Astrocyte (in vitro differentiated cells and primary cell): Measurements from ENCODE around the gene QRFP. TPM values are rescaled to one million over a fixed set of nuclear protein-coding genes. Genes with fewer than 3 reads are reported as not detected.

ENCODE experiments used
- DNase-seq: peaks from one replicate; pipeline ENCODE4 v3.0.0-alpha.2; 2010; ENCODE audit warnings: low read depth
- FAIRE-seq: peaks from 2 replicates; lab custom pipeline; 2011; peaks lifted over from hg19 to GRCh38; lab: Jason Lieb, UNC
- H2AFZ ChIP-seq: 2 replicates; pipeline ENCODE4 v1.6.0; 2012; ENCODE audit warnings: low read depth, low read length, inconsistent platforms
- H3K27ac ChIP-seq: 2 replicates; pipeline ENCODE4 v1.5.1; 2011; ENCODE audit warnings: low read depth, low read length, inconsistent platforms
- H3K27me3 ChIP-seq: 2 replicates; pipeline ENCODE4 v1.6.0; 2011; ENCODE audit warnings: low read length, inconsistent platforms; ENCODE audit not compliant: insufficient read depth
- H3K36me3 ChIP-seq: 2 replicates; pipeline ENCODE4 v1.5.1; 2011; ENCODE audit warnings: low read length, inconsistent platforms; ENCODE audit not compliant: insufficient read depth
- H3K4me1 ChIP-seq: 2 replicates; pipeline ENCODE4 v1.5.1; 2011; ENCODE audit warnings: low read length, inconsistent platforms; ENCODE audit not compliant: insufficient read depth
- H3K4me2 ChIP-seq: 2 replicates; pipeline ENCODE4 v1.6.0; 2012; ENCODE audit warnings: low read length, inconsistent platforms
- H3K4me3 ChIP-seq: 2 replicates; pipeline ENCODE4 v1.5.1; 2011; ENCODE audit warnings: low read depth, mild to moderate bottlenecking, low read length, inconsistent platforms; ENCODE audit not compliant: insufficient read depth
- H3K79me2 ChIP-seq: 2 replicates; pipeline ENCODE4 v1.6.0; 2012; ENCODE audit warnings: mild to moderate bottlenecking, low read length, inconsistent platforms; ENCODE audit not compliant: insufficient read depth
- H3K9ac ChIP-seq: 2 replicates; pipeline ENCODE4 v1.6.0; 2012; ENCODE audit warnings: mild to moderate bottlenecking, low read length, inconsistent platforms
- H3K9me3 ChIP-seq: 2 replicates; pipeline ENCODE4 v1.5.1; 2012; ENCODE audit warnings: low read depth, mild to moderate bottlenecking, low read length, inconsistent platforms; ENCODE audit not compliant: insufficient read depth
- H4K20me1 ChIP-seq: 2 replicates; pipeline ENCODE4 v1.6.0; 2012; ENCODE audit warnings: low read length, inconsistent platforms; ENCODE audit not compliant: insufficient read depth
- H3K27ac Mint-ChIP-seq: one replicate; pipeline ENCODE4 v1.8.0; 2021; ENCODE audit warnings: mild to moderate bottlenecking, mixed read lengths; ENCODE audit not compliant: unreplicated experiment
- H3K27me3 Mint-ChIP-seq: one replicate; pipeline ENCODE4 v1.8.0; 2021; ENCODE audit warnings: low read depth, mixed read lengths; ENCODE audit not compliant: unreplicated experiment
- H3K36me3 Mint-ChIP-seq: one replicate; pipeline ENCODE4 v1.8.0; 2021; ENCODE audit warnings: low read depth, mixed read lengths; ENCODE audit not compliant: unreplicated experiment
- H3K4me1 Mint-ChIP-seq: one replicate; pipeline ENCODE4 v1.8.0; 2021; ENCODE audit warnings: low read depth, mixed read lengths; ENCODE audit not compliant: unreplicated experiment
- H3K4me3 Mint-ChIP-seq: one replicate; pipeline ENCODE4 v1.8.0; 2021; ENCODE audit warnings: mild to moderate bottlenecking, moderate library complexity, mixed read lengths; ENCODE audit not compliant: unreplicated experiment
- H3K9me3 Mint-ChIP-seq: one replicate; pipeline ENCODE4 v1.8.0; 2021; ENCODE audit warnings: mild to moderate bottlenecking, mixed read lengths; ENCODE audit not compliant: unreplicated experiment
- EZH2 ChIP-seq: IDR thresholded peaks from 2 replicates; pipeline ENCODE4 v1.6.1; 2012; ENCODE audit warnings: mild to moderate bottlenecking, low read length, inconsistent platforms; ENCODE audit not compliant: insufficient read depth
- total RNA-seq: library from RNA; stranded (reverse); gene quantifications from 2 replicates; pipeline ENCODE4 v1.2.1, GENCODE V29; 2021
- TF ChIP-seq, protein P1 (sequence below): IDR thresholded peaks from 2 replicates; pipeline ENCODE4 v1.5.1; 2011; ENCODE audit warnings: low read depth, mild to moderate bottlenecking, inconsistent platforms, low read length, moderate library complexity; ENCODE audit not compliant: insufficient read depth

The QRFP gene
- total RNA-seq, 1 donor from 2014 or later, result not detected

DNA sequence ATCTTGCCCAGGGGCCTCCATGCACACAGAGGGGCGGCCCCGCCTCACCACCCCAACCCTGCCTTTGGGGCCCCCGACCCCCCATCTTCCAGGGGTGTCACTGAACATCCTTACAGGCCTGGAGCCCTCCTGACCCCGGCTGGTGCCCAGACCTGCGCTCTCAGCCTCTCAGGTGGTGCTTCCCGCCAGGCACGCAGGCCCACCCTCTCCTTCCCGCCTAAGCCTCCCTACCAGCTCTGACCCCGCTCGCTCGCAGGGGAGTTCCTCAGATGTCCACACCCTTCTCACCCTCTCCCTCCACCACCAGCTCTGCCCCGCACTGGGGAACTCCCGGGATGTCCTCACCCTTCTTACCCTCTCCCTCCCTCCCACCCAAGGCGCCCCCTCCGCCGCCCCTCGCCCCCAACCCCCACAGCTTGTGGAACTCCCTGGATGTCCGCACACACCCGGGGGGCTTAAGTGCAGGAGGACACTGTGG is 12.3 kb upstream of the QRFP start:
- peaks cover 32% of the 10 kb centered on the region for H3K27me3 Mint-ChIP-seq
- H3K27ac Mint-ChIP-seq, result no peak overlapping the region
- H3K9me3 Mint-ChIP-seq, result no peaks in the 10 kb centered on the region
- FAIRE-seq (no peak), DNase-seq (no peak)
- no peak overlapping the region for H3K4me2 ChIP-seq
- H2AFZ ChIP-seq, result no peak overlapping the region
- no peak overlapping the region for H3K4me3 Mint-ChIP-seq
- H3K36me3 ChIP-seq, result no peaks in the 10 kb centered on the region
- H3K4me3 ChIP-seq, result no peak overlapping the region
- peaks cover 2% of the 10 kb centered on the region for H3K27me3 ChIP-seq
- H3K36me3 Mint-ChIP-seq, result no peaks in the 10 kb centered on the region
- no peak overlapping the region for H3K9ac ChIP-seq
- H3K79me2 ChIP-seq, result no peaks in the 10 kb centered on the region
- no peaks in the 10 kb centered on the region for H4K20me1 ChIP-seq
- H3K27ac ChIP-seq, result no peak overlapping the region
- H3K4me1 Mint-ChIP-seq, result no peaks in the 10 kb centered on the region
- peaks cover 14% of the 10 kb centered on the region for H3K4me1 ChIP-seq
- TF ChIP-seq, protein P1, sequence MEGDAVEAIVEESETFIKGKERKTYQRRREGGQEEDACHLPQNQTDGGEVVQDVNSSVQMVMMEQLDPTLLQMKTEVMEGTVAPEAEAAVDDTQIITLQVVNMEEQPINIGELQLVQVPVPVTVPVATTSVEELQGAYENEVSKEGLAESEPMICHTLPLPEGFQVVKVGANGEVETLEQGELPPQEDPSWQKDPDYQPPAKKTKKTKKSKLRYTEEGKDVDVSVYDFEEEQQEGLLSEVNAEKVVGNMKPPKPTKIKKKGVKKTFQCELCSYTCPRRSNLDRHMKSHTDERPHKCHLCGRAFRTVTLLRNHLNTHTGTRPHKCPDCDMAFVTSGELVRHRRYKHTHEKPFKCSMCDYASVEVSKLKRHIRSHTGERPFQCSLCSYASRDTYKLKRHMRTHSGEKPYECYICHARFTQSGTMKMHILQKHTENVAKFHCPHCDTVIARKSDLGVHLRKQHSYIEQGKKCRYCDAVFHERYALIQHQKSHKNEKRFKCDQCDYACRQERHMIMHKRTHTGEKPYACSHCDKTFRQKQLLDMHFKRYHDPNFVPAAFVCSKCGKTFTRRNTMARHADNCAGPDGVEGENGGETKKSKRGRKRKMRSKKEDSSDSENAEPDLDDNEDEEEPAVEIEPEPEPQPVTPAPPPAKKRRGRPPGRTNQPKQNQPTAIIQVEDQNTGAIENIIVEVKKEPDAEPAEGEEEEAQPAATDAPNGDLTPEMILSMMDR, result no peak
- no peak for TF ChIP-seq EZH2
- no peaks in the 10 kb centered on the region for H3K9me3 ChIP-seq

DNA sequence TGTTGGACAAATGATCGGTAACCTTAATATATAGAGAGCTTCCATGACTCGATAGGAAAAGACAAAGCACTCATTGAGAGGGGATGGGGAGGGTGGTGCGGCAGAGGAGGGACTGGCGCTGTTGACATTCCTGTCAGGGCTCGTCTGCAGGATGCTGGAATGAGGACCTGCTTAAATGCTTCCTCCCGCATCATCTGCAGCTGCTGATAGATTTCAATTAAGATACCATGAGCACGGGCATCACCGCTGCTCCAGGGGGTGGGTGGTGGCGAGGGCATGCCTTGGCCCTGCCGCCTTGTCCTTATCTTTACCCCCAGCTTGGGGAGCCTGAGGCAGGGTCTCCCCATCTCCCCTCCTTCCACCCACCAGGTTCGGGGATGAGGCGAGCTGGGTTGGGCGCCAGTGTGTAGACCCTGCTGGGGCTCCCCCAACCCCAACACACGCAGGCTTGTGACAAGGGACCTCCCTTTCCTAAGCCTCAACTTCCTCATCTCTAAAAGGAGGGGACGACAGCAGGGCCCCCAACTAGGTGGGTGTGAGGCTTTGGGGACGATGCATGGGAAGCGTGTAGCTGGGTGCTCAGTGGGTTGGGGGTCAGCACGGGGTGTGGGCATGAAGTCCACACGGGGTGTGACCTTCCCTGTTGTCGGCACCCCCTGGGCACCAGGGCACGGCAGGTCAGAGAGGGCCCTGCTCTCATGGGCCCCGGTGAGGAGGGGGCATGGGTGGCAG is 11.7 kb upstream of the QRFP start:
- peaks cover 34% of the 10 kb centered on the region for H3K27me3 Mint-ChIP-seq

More for the DNA sequence above, 11.7 kb upstream of the QRFP start:
- H3K4me1 ChIP-seq, result peaks cover 8% of the 10 kb centered on the region
- H3K4me2 ChIP-seq, result no peak overlapping the region
- H3K27ac Mint-ChIP-seq, result no peak overlapping the region
- H3K36me3 ChIP-seq, result no peaks in the 10 kb centered on the region
- no peak overlapping the region for H3K9ac ChIP-seq
- H3K27me3 ChIP-seq, result peaks cover 2% of the 10 kb centered on the region
- H3K4me3 ChIP-seq, result no peak overlapping the region
- no peaks in the 10 kb centered on the region for H3K9me3 ChIP-seq
- H2AFZ ChIP-seq, result no peak overlapping the region
- TF ChIP-seq EZH2, result no peak
- TF ChIP-seq, protein P1, result no peak
- FAIRE-seq (no peak), DNase-seq (no peak)
- H3K27ac ChIP-seq, result no peak overlapping the region
- no peaks in the 10 kb centered on the region for H3K79me2 ChIP-seq
- no peaks in the 10 kb centered on the region for H3K36me3 Mint-ChIP-seq
- no peaks in the 10 kb centered on the region for H4K20me1 ChIP-seq
- no peak overlapping the region for H3K4me3 Mint-ChIP-seq
- no peaks in the 10 kb centered on the region for H3K9me3 Mint-ChIP-seq
- H3K4me1 Mint-ChIP-seq, result no peaks in the 10 kb centered on the region
